ENCODE measurements around the gene KBTBD2. TPM values are rescaled to one million over a fixed set of nuclear protein-coding genes. Genes with fewer than 3 reads are reported as not detected.

The KBTBD2 gene
- total and polyA plus RNA-seq, 2 donors (not counting 3 experiments of a cell fraction or from before 2014, with no cell fraction given): 24.8 to 36.6 TPM

DNA sequence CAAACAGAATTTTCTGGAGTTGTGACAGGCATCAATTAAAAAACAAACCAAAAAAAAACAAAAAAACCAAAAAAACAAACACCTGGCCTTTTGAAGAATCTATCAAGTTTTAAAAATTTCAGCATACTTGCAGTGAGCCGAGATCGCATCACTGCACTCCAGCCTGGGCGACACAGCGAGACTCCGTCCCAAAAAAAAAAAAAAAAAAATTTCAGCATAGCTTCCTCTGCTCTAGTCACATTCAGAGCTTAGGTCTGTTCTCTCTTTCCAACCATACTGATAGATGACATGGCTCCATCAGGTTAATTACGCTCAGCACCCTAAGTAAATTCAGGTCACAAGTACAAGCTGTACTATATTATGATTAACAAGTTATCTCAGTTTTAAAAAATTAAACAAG, 3.1 kb downstream of the KBTBD2 start:
- ChIA-PET POLR2A (no interaction called here), CTCF (interaction anchor here (1.0 to 2.1 kb wide), 4 partner anchors 42 to 388 kb away, joined by 3 to 11 read pairs (median 4); no protein-coding TSS in a partner anchor)
- DNase-seq (ENCODE audit: low read depth, low spot score) (no peak), FAIRE-seq (no peak)
- no TSS peak for BruUV-seq (replicated peaks)
- TF ChIP-seq MYC (IDR thresholded peaks at IDR 0.05; ENCODE audit: low read depth, low read length): no peak
- TF ChIP-seq POLR2A (IDR thresholded peaks at IDR 0.05; ENCODE audit: low read depth, low read length): no peak
- TF ChIP-seq, protein P1, sequence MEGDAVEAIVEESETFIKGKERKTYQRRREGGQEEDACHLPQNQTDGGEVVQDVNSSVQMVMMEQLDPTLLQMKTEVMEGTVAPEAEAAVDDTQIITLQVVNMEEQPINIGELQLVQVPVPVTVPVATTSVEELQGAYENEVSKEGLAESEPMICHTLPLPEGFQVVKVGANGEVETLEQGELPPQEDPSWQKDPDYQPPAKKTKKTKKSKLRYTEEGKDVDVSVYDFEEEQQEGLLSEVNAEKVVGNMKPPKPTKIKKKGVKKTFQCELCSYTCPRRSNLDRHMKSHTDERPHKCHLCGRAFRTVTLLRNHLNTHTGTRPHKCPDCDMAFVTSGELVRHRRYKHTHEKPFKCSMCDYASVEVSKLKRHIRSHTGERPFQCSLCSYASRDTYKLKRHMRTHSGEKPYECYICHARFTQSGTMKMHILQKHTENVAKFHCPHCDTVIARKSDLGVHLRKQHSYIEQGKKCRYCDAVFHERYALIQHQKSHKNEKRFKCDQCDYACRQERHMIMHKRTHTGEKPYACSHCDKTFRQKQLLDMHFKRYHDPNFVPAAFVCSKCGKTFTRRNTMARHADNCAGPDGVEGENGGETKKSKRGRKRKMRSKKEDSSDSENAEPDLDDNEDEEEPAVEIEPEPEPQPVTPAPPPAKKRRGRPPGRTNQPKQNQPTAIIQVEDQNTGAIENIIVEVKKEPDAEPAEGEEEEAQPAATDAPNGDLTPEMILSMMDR (IDR thresholded peaks at IDR 0.05; ENCODE audit: extremely low read depth in 1 of 2, insufficient read depth in 1 of 2, low read depth in 1 of 2, low read length in 2 of 2): no peak
- Histone ChIP-seq H3K9ac (replicated peaks; ENCODE audit: extremely low read depth, insufficient read depth, low read length) (no peak overlapping the region), H3K4me3 (replicated peaks in 1 of 3; ENCODE audit: insufficient read depth in 1 of 3, low read depth in 1 of 3, low read length in 3 of 3) (no peak overlapping the region), H4K20me1 (replicated peaks; ENCODE audit: control insufficient read depth, extremely low read depth, insufficient read depth, low read length) (peaks cover 14% of the 10 kb centered on the region), H2AFZ (ENCODE audit: low read depth, low read length) (no peak overlapping the region), H3K4me1 (ENCODE audit: control insufficient read depth, extremely low read depth, insufficient read depth, low read length) (peaks cover 41% of the 10 kb centered on the region), H3K9me3 (replicated peaks; ENCODE audit: control insufficient read depth, insufficient read depth, low read length) (no peaks in the 10 kb centered on the region), H3K79me2 (ENCODE audit: control insufficient read depth, insufficient read depth, low read length) (peaks cover 74% of the 10 kb centered on the region), H3K4me2 (ENCODE audit: insufficient read depth, low read length) (peak overlapping the region; percentile 51), H3K36me3 (ENCODE audit: control insufficient read depth in 2 of 2, extremely low read depth in 1 of 2, insufficient read depth in 2 of 2, low read length in 2 of 2) (no peaks in the 10 kb centered on the region), H3K27me3 (ENCODE audit: control insufficient read depth in 2 of 2, insufficient read depth in 2 of 2, low read length in 2 of 2) (no peaks in the 10 kb centered on the region), H3K27ac (ENCODE audit: insufficient read depth, low read depth, low read length) (no peak overlapping the region), H3K9me1 (replicated peaks; ENCODE audit: control insufficient read depth, extremely low read depth, insufficient read depth, low read length) (no peaks in the 10 kb centered on the region)
- dilution Hi-C loops (cut with MboI; ENCODE audit: extremely low pct_ligation_motif_present, low sequenced_read_pairs) (no loop called here), intact Hi-C loops (cut with micrococcal nuclease) (no loop called here)

DNA sequence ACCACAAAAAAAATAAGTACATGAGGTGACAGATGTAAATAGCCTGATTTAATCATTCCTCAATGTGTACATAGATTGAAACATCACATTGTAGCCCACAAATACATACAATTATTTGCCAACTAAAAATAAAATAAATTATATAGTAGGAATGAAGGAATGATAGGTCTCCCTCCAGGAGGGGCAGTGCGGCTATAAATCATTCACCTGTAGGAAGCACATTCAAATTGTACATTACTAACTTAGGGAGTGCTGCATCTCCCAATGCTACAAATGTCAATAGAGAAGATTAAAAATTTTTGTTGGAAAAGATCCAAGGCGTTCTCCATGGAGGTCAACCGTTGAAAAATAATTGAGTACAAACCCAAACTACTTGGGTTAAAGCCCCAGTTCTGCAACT, 4.2 kb downstream of the KBTBD2 start:
- intact Hi-C loops (cut with micrococcal nuclease): no loop called here
- dilution Hi-C loops (cut with MboI; ENCODE audit: extremely low pct_ligation_motif_present, low sequenced_read_pairs): no loop called here
- Histone ChIP-seq H3K4me1 (ENCODE audit: control insufficient read depth, extremely low read depth, insufficient read depth, low read length) (peaks cover 31% of the 10 kb centered on the region), H3K4me3 (replicated peaks in 1 of 3; ENCODE audit: insufficient read depth in 1 of 3, low read depth in 1 of 3, low read length in 3 of 3) (no peak overlapping the region), H3K79me2 (ENCODE audit: control insufficient read depth, insufficient read depth, low read length) (peaks cover 85% of the 10 kb centered on the region), H3K9me3 (replicated peaks; ENCODE audit: control insufficient read depth, insufficient read depth, low read length) (no peaks in the 10 kb centered on the region), H2AFZ (ENCODE audit: low read depth, low read length) (no peak overlapping the region), H3K9ac (replicated peaks; ENCODE audit: extremely low read depth, insufficient read depth, low read length) (no peak overlapping the region), H3K4me2 (ENCODE audit: insufficient read depth, low read length) (peak overlapping the region; percentile 51), H4K20me1 (replicated peaks; ENCODE audit: control insufficient read depth, extremely low read depth, insufficient read depth, low read length) (peaks cover 15% of the 10 kb centered on the region), H3K27me3 (ENCODE audit: control insufficient read depth in 2 of 2, insufficient read depth in 2 of 2, low read length in 2 of 2) (no peaks in the 10 kb centered on the region), H3K9me1 (replicated peaks; ENCODE audit: control insufficient read depth, extremely low read depth, insufficient read depth, low read length) (no peaks in the 10 kb centered on the region), H3K36me3 (ENCODE audit: control insufficient read depth in 2 of 2, extremely low read depth in 1 of 2, insufficient read depth in 2 of 2, low read length in 2 of 2) (no peaks in the 10 kb centered on the region), H3K27ac (ENCODE audit: insufficient read depth, low read depth, low read length) (no peak overlapping the region)
- no peak for DNase-seq (ENCODE audit: low read depth, low spot score)
- no peak for FAIRE-seq
- no peak for TF ChIP-seq POLR2A (IDR thresholded peaks at IDR 0.05; ENCODE audit: low read depth, low read length)
- no peak for TF ChIP-seq MYC (IDR thresholded peaks at IDR 0.05; ENCODE audit: low read depth, low read length)
- TF ChIP-seq GATA2 (IDR thresholded peaks at IDR 0.05; ENCODE audit: insufficient read depth, insufficient read length, low read depth, low read length): no peak
- TF ChIP-seq JUN (IDR thresholded peaks at IDR 0.05; ENCODE audit: borderline replicate concordance, insufficient read depth, insufficient read length, low read depth): no peak
- TF ChIP-seq EZH2 (IDR thresholded peaks at IDR 0.05; ENCODE audit: borderline replicate concordance, low read depth, low read length, severe bottlenecking): no peak
- TF ChIP-seq, protein P1 (IDR thresholded peaks at IDR 0.05; ENCODE audit: extremely low read depth in 1 of 2, insufficient read depth in 1 of 2, low read depth in 1 of 2, low read length in 2 of 2): no peak
- TF ChIP-seq, protein P2, sequence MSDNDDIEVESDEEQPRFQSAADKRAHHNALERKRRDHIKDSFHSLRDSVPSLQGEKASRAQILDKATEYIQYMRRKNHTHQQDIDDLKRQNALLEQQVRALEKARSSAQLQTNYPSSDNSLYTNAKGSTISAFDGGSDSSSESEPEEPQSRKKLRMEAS (IDR thresholded peaks at IDR 0.05; ENCODE audit: insufficient read depth, insufficient read length): no peak
- TF ChIP-seq POLR2AphosphoS5 (IDR thresholded peaks at IDR 0.05; ENCODE audit: insufficient read depth, low read depth, low read length): no peak
- no peak for TF ChIP-seq FOS (IDR thresholded peaks at IDR 0.05; ENCODE audit: borderline replicate concordance, insufficient read depth, low read length)
- POLR2A ChIA-PET: no interaction called here
- CTCF ChIA-PET: no interaction called here
- BruUV-seq (replicated peaks): no TSS peak

Measured in endothelial cell of umbilical vein (primary cell).